HUES6 (cell line): Measurements from ENCODE around the gene PMM1.

Source experiments
- H3K27ac ChIP-seq: 2 replicates; pipeline ENCODE4 v1.7.0; 2013; ENCODE audit warnings: low read depth, mild to moderate bottlenecking, low read length, inconsistent platforms
- H3K27me3 ChIP-seq: 2 replicates; pipeline ENCODE4 v1.6.1; 2013; ENCODE audit warnings: low read length; ENCODE audit not compliant: control insufficient read depth, insufficient read depth
- H3K36me3 ChIP-seq: 2 replicates; pipeline ENCODE4 v1.6.1; 2013; ENCODE audit warnings: low read length; ENCODE audit not compliant: control insufficient read depth, insufficient read depth
- H3K4me1 ChIP-seq: 2 replicates; pipeline ENCODE4 v1.6.1; 2013; ENCODE audit warnings: low read length; ENCODE audit not compliant: control insufficient read depth, insufficient read depth
- H3K4me3 ChIP-seq: 2 replicates; pipeline ENCODE4 v1.5.1; 2013; ENCODE audit warnings: low read depth, low read length
- H3K9ac ChIP-seq: one replicate; pipeline ENCODE4 v1.6.1; 2013; ENCODE audit warnings: mild to moderate bottlenecking, low read length
- H3K9me3 ChIP-seq: 2 replicates; pipeline ENCODE4 v1.6.1; 2013; ENCODE audit warnings: low read depth, low read length; ENCODE audit not compliant: control insufficient read depth, insufficient read depth

Gene PMM1

DNA sequence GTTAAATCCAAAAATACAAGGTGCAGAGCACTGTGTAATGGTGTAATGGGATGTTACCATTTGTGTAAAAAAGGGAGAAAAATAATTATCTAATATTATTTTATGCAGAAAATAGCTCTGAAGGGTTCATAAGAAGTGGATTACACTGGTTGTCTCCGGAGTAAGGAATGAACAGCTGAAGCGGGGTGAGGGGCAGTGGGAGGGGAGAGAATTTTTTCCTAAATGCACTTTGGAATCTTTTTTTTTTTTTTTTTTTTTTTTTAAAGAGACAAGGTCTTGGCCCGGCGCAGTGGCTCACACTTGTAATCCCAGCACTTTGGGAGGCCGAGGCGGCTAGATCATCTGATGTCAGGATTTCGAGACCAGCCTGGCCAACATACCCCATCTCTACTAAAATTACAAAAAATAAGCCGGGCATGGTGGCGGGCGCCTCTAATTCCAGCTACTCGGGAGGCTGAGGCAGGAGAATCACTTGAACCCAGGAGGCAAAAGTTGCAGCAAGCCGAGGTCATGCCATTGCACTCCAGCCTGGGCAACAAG is 38.6 kb downstream of the PMM1 start:
- no peak overlapping the region for H3K27ac ChIP-seq
- no peak overlapping the region for H3K9ac ChIP-seq
- H3K9me3 ChIP-seq: no peaks in the 10 kb centered on the region
- H3K36me3 ChIP-seq: no peaks in the 10 kb centered on the region
- H3K4me1 ChIP-seq: no peaks in the 10 kb centered on the region
- H3K27me3 ChIP-seq: no peaks in the 10 kb centered on the region
- no peak overlapping the region for H3K4me3 ChIP-seq

GRCh38 chr22:41548830-41549211 is 40.8 kb downstream of the PMM1 start:
- no peaks in the 10 kb centered on the region for H3K36me3 ChIP-seq
- H3K27me3 ChIP-seq: no peaks in the 10 kb centered on the region
- H3K4me1 ChIP-seq: peaks cover 8% of the 10 kb centered on the region
- H3K4me3 ChIP-seq: no peak overlapping the region
- H3K27ac ChIP-seq: no peak overlapping the region
- H3K9me3 ChIP-seq: no peaks in the 10 kb centered on the region
- no peak overlapping the region for H3K9ac ChIP-seq

DNA sequence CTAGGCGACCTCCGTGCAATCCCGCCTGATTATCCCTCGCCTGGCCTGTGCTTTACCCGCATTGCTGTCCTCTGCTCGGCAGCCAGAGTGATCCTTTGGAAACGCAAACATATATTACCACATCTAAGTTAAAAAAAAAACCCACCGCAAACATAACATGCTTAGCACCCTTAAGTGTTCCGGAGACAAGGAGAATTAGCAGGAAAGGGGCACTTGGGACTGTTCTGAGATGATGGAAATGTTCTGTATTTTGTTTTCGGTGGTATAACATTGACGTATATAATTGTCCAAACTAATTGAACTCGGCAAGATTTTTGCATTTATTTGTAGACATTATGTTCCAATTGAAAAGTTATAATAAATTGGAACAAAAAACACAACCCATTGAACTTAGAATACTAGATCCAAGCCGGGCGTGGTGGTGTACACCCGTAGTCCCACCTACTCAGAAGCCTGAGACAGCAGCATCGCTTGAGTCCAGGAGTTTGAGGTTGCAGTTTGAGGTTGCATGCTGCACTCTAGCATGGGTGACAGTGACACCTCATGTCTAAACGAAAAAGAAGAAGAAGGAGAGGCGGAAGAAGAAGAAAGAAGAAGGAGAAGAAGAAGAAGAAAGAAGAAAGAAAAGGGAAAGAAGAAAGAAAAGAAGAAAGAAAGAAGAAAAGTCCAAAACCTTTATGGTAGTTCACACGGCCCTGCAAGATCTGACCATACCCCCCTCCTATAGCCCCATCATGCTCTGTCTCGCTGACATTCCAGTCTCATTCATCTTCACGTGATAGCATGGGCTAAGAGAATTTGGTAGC is 44.8 kb downstream of the PMM1 start:
- H3K27ac ChIP-seq: no peak overlapping the region
- H3K36me3 ChIP-seq: peaks cover 9% of the 10 kb centered on the region
- no peaks in the 10 kb centered on the region for H3K27me3 ChIP-seq
- H3K9me3 ChIP-seq: no peaks in the 10 kb centered on the region
- H3K4me1 ChIP-seq: peaks cover 8% of the 10 kb centered on the region
- H3K4me3 ChIP-seq: peak overlapping the region; percentile 90
- no peak overlapping the region for H3K9ac ChIP-seq

- Histone ChIP-seq H3K27me3 (no peaks in the 10 kb centered on the region), H3K9me3 (no peaks in the 10 kb centered on the region), H3K4me3 (peak within 1 kb of the TSS; percentile 90), H3K36me3 (peaks cover 16% of the 10 kb centered on the region), H3K27ac (peak within 1 kb of the TSS; percentile 78), H3K4me1 (peaks cover 8% of the 10 kb centered on the region), H3K9ac (peak within 1 kb of the TSS; percentile 90)
Measured at GRCh38 chr22:41543854-41544670, 45.6 kb downstream of the PMM1 start, which contains the start of gene POLR3H. POLR3H (minus strand) TSS chr22:41544470; CDS start chr22:41544101, 369 bp downstream.

- no peak overlapping the region for H3K4me3 ChIP-seq
- H3K4me1 ChIP-seq: peaks cover 8% of the 10 kb centered on the region
- H3K9ac ChIP-seq: no peak overlapping the region
Measured at GRCh38 chr22:41542224-41542623, 47.4 kb downstream of the PMM1 start.

DNA sequence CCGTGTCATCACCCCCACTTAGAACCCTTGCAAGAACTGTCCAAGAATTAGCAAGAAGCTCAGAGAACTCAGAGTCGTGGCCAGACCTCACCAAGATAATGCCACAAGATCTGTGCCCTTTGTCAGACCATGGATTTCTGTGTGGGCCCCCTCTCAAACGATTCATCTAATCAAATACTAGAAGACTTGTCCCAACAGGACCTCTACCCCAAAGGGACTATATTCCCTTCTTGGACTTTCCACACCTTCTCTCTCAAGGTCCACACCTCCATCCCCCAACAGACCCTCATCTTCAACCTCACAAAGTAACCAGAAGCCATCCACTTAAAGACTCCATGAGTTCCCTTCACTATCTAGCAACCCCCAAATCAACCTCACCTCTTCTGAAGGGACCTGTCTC is 48.2 kb downstream of the PMM1 start:
- Histone ChIP-seq H3K36me3 (peaks cover 28% of the 10 kb centered on the region), H3K9ac (no peak overlapping the region), H3K27me3 (no peaks in the 10 kb centered on the region), H3K4me3 (no peak overlapping the region), H3K4me1 (peaks cover 12% of the 10 kb centered on the region), H3K9me3 (no peaks in the 10 kb centered on the region), H3K27ac (no peak overlapping the region)

More at GRCh38 chr22:41542224-41542623, 47.4 kb downstream of the PMM1 start:
- no peaks in the 10 kb centered on the region for H3K9me3 ChIP-seq
- H3K36me3 ChIP-seq: peaks cover 24% of the 10 kb centered on the region
- no peak overlapping the region for H3K27ac ChIP-seq
- no peaks in the 10 kb centered on the region for H3K27me3 ChIP-seq

- H3K9ac ChIP-seq: no peak overlapping the region
- H3K4me1 ChIP-seq: peaks cover 12% of the 10 kb centered on the region
- H3K9me3 ChIP-seq: no peaks in the 10 kb centered on the region
- H3K4me3 ChIP-seq: no peak overlapping the region
- H3K27me3 ChIP-seq: no peaks in the 10 kb centered on the region
- peaks cover 28% of the 10 kb centered on the region for H3K36me3 ChIP-seq
- H3K27ac ChIP-seq: no peak overlapping the region
Measured at GRCh38 chr22:41540365-41540764, 49.3 kb downstream of the PMM1 start.

GRCh38 chr22:41540006-41540315 is 49.7 kb downstream of the PMM1 start:
- Histone ChIP-seq H3K9ac (no peak overlapping the region), H3K36me3 (peaks cover 29% of the 10 kb centered on the region), H3K4me3 (no peak overlapping the region), H3K27me3 (no peaks in the 10 kb centered on the region), H3K9me3 (no peaks in the 10 kb centered on the region), H3K27ac (no peak overlapping the region), H3K4me1 (peaks cover 8% of the 10 kb centered on the region)

GRCh38 chr22:41539146-41540005 is 50.3 kb downstream of the PMM1 start:
- Histone ChIP-seq H3K36me3 (peaks cover 34% of the 10 kb centered on the region), H3K4me3 (no peak overlapping the region), H3K9me3 (no peaks in the 10 kb centered on the region), H3K4me1 (peaks cover 4% of the 10 kb centered on the region), H3K27ac (no peak overlapping the region), H3K27me3 (no peaks in the 10 kb centered on the region), H3K9ac (no peak overlapping the region)

DNA sequence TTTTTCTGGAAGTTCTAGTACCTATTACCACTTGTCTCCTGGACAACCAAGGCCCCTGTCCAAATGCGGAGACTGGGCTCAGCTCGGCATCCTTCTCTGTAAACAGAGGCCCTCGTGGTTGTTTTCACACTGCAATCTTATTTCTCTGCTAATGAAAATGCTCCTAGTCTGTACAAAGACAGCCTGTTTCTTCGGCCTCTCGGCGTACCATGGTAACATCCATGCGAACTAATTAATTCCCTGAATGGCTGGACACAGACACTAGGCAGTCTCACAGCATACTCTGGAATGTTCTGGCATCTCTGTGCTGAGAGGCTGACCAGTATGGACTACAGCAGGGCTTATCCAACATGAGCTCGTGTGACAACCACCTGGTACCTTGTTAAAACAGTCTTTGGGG is 51.1 kb downstream of the PMM1 start:
- Histone ChIP-seq H3K36me3 (peaks cover 36% of the 10 kb centered on the region), H3K4me3 (no peak overlapping the region), H3K9me3 (no peaks in the 10 kb centered on the region), H3K9ac (no peak overlapping the region), H3K4me1 (peaks cover 4% of the 10 kb centered on the region), H3K27me3 (no peaks in the 10 kb centered on the region), H3K27ac (no peak overlapping the region)
